Measurements from ENCODE around the gene HSPA9.

The HSPA9 gene

GRCh38 chr5:138563340-138564118 lies 11.7 kb downstream of the HSPA9 start:
- Histone ChIP-seq H3K27me3 (ENCODE audit: insufficient read depth, poor library complexity, severe bottlenecking) (no peaks in the 10 kb centered on the region), H3K4me3 (replicated peaks; ENCODE audit: insufficient read depth, low read length) (no peak overlapping the region), H3K27ac (replicated peaks) (no peak overlapping the region)
- TF ChIP-seq REST (IDR thresholded peaks at IDR 0.05; ENCODE audit: insufficient replicate concordance, low read depth) (no peak), CTCF (IDR thresholded peaks at IDR 0.05; ENCODE audit: insufficient read depth, low read length) (no peak), SPI1 (IDR thresholded peaks at IDR 0.05; ENCODE audit: borderline replicate concordance, low read depth) (no peak), GABPA (IDR thresholded peaks at IDR 0.05; ENCODE audit: low read depth) (no peak), POLR2AphosphoS5 (IDR thresholded peaks at IDR 0.05; ENCODE audit: low read depth) (no peak)
- DNase-seq (ENCODE audit: low read depth in 1 of 2, low spot score in 1 of 2), result no peak

GRCh38 chr5:138560971-138561370 lies 14.2 kb downstream of the HSPA9 start:
- Histone ChIP-seq H3K27me3 (ENCODE audit: insufficient read depth, poor library complexity, severe bottlenecking) (no peaks in the 10 kb centered on the region), H3K4me3 (replicated peaks; ENCODE audit: insufficient read depth, low read length) (no peak overlapping the region), H3K27ac (replicated peaks) (no peak overlapping the region)
- TF ChIP-seq POLR2AphosphoS5 (IDR thresholded peaks at IDR 0.05; ENCODE audit: low read depth) (no peak), REST (IDR thresholded peaks at IDR 0.05; ENCODE audit: insufficient replicate concordance, low read depth) (no peak), GABPA (IDR thresholded peaks at IDR 0.05; ENCODE audit: low read depth) (no peak), CTCF (IDR thresholded peaks at IDR 0.05; ENCODE audit: insufficient read depth, low read length) (no peak), SPI1 (IDR thresholded peaks at IDR 0.05; ENCODE audit: borderline replicate concordance, low read depth) (no peak)
- DNase-seq (ENCODE audit: low read depth in 1 of 2, low spot score in 1 of 2), result no peak

GRCh38 chr5:138559937-138560336 lies 15.3 kb downstream of the HSPA9 start:
- no peak overlapping the region for H3K27ac ChIP-seq (replicated peaks)
- H3K4me3 ChIP-seq (replicated peaks; ENCODE audit: insufficient read depth, low read length), result no peak overlapping the region
- no peak for DNase-seq (ENCODE audit: low read depth in 1 of 2, low spot score in 1 of 2)
- H3K27me3 ChIP-seq (ENCODE audit: insufficient read depth, poor library complexity, severe bottlenecking), result no peaks in the 10 kb centered on the region
- no peak for TF ChIP-seq POLR2AphosphoS5 (IDR thresholded peaks at IDR 0.05; ENCODE audit: low read depth)
- no peak for TF ChIP-seq CTCF (IDR thresholded peaks at IDR 0.05; ENCODE audit: insufficient read depth, low read length)
- no peak for TF ChIP-seq GABPA (IDR thresholded peaks at IDR 0.05; ENCODE audit: low read depth)
- TF ChIP-seq SPI1 (IDR thresholded peaks at IDR 0.05; ENCODE audit: borderline replicate concordance, low read depth), result no peak
- no peak for TF ChIP-seq REST (IDR thresholded peaks at IDR 0.05; ENCODE audit: insufficient replicate concordance, low read depth)

Data from HL-60 (cell line).